PC-9 (cell line): Measurements from ENCODE around the gene EPX. TPM values are rescaled to one million over a fixed set of nuclear protein-coding genes. Genes with fewer than 3 reads are reported as not detected.

ENCODE experiments used
- BruUV-seq: library from RNA; stranded (reverse); fragments of 400-500 nt; replicated peaks from 2 replicates; lab custom pipeline; 2021; lab: Mats Ljungman, UMichigan
- CTCF ChIA-PET: fragments of 300-600 bp; sonication (Branson Sonifier 250); formaldehyde crosslinking; loops from one replicate; lab custom pipeline; 2022; ENCODE audit warnings: antibody characterized with exemption; lab: Charles Lee
- POLR2A ChIA-PET: fragments of 300-600 bp; sonication (Branson Sonifier 250); formaldehyde crosslinking; loops from one replicate; lab custom pipeline; 2022; ENCODE audit warnings: antibody characterized with exemption; ENCODE audit not compliant: unreplicated experiment; lab: Charles Lee
- DNase-seq, 2 experiments: peaks; one replicate each; pipeline versions ENCODE4 v3.0.0 to v3.0.0-alpha.2; 2015 to 2022; ENCODE audit warnings: mixed read lengths in 1 of 2
- H2AFZ ChIP-seq: fragments of 200-600 bp; sonication (generic); 2 replicates; pipeline ENCODE4 v1.8.1; 2017; ENCODE audit warnings: antibody characterized with exemption
- H3F3A ChIP-seq: fragments of 200-600 bp; sonication (generic); 2 replicates; pipeline ENCODE4 v1.8.1; 2017; ENCODE audit warnings: antibody characterized with exemption, mild to moderate bottlenecking, low read depth; ENCODE audit not compliant: insufficient read depth
- H3K27ac ChIP-seq: fragments of 200-600 bp; sonication (generic); 2 replicates; pipeline ENCODE4 v1.6.1; 2016; ENCODE audit warnings: mixed run types
- H3K27me3 ChIP-seq: fragments of 200-600 bp; sonication (generic); 2 replicates; pipeline ENCODE4 v1.6.1; 2016; ENCODE audit warnings: low read depth, mixed run types; ENCODE audit not compliant: insufficient read depth
- H3K36me3 ChIP-seq: fragments of 200-600 bp; sonication (generic); 2 replicates; pipeline ENCODE4 v1.6.1; 2016; ENCODE audit warnings: low read depth, mixed run types
- H3K4me1 ChIP-seq: fragments of 200-600 bp; sonication (generic); replicated peaks from 2 replicates; pipeline ENCODE4 v1.6.1; 2016; ENCODE audit warnings: mixed run types; ENCODE audit not compliant: insufficient read depth
- H3K4me2 ChIP-seq: fragments of 200-600 bp; sonication (generic); 2 replicates; pipeline ENCODE4 v1.6.1; 2017; ENCODE audit warnings: mixed run types
- H3K4me3 ChIP-seq: fragments of 200-600 bp; sonication (generic); 2 replicates; pipeline ENCODE4 v1.6.1; 2016; ENCODE audit warnings: mixed run types
- H3K79me2 ChIP-seq: fragments of 200-600 bp; sonication (generic); 2 replicates; pipeline ENCODE4 v1.6.1; 2017; ENCODE audit warnings: low read depth, mixed run types
- H3K9me2 ChIP-seq: fragments of 200-600 bp; sonication (generic); 2 replicates; pipeline ENCODE4 v1.8.1; 2017; ENCODE audit warnings: mild to moderate bottlenecking; ENCODE audit not compliant: insufficient read depth
- H3K9me3 ChIP-seq: fragments of 200-600 bp; sonication (generic); 2 replicates; pipeline ENCODE4 v1.8.1; 2016; ENCODE audit warnings: low read depth; ENCODE audit not compliant: insufficient read depth
- H4K20me1 ChIP-seq: fragments of 200-600 bp; sonication (generic); 2 replicates; pipeline ENCODE4 v1.8.1; 2017; ENCODE audit not compliant: insufficient read depth
- EZH2 ChIP-seq: fragments of 200-600 bp; sonication (generic); IDR thresholded peaks from 2 replicates; pipeline ENCODE4 v1.8.0; 2017; ENCODE audit warnings: antibody characterized with exemption, low read depth
- intact Hi-C: fragments of 100-400 bp; cut with micrococcal nuclease; formaldehyde crosslinking; loops from one replicate; pipeline ENCODE4 v1.10.0; 2022; ENCODE audit not compliant: unreplicated experiment
- total RNA-seq: library from RNA; stranded (reverse); gene quantifications from 2 replicates; pipeline ENCODE4 v1.2.3, GENCODE V29; 2021
- TF ChIP-seq, protein P1 (sequence below): fragments of 200-600 bp; sonication (generic); conservative IDR thresholded peaks from 2 replicates; pipeline ENCODE4 v1.6.1; 2017; ENCODE audit warnings: mixed run types, antibody characterized with exemption, mild to moderate bottlenecking, moderate library complexity

Gene EPX
- total RNA-seq, 1 experiment from 2014 or later = not detected

- TF ChIP-seq EZH2 = no peak
- TF ChIP-seq, protein P1, sequence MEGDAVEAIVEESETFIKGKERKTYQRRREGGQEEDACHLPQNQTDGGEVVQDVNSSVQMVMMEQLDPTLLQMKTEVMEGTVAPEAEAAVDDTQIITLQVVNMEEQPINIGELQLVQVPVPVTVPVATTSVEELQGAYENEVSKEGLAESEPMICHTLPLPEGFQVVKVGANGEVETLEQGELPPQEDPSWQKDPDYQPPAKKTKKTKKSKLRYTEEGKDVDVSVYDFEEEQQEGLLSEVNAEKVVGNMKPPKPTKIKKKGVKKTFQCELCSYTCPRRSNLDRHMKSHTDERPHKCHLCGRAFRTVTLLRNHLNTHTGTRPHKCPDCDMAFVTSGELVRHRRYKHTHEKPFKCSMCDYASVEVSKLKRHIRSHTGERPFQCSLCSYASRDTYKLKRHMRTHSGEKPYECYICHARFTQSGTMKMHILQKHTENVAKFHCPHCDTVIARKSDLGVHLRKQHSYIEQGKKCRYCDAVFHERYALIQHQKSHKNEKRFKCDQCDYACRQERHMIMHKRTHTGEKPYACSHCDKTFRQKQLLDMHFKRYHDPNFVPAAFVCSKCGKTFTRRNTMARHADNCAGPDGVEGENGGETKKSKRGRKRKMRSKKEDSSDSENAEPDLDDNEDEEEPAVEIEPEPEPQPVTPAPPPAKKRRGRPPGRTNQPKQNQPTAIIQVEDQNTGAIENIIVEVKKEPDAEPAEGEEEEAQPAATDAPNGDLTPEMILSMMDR = no peak
- no peak overlapping the region for H3K4me3 ChIP-seq
- H3K27ac ChIP-seq = no peak overlapping the region
- peaks cover 69% of the 10 kb centered on the region for H3K27me3 ChIP-seq
- ChIA-PET CTCF (no interaction called here), POLR2A (interaction anchor here (0.6 kb wide), 1 partner anchor 141 kb away, joined by 3 read pairs; no protein-coding TSS in a partner anchor)
- no peaks in the 10 kb centered on the region for H3K4me1 ChIP-seq
- H2AFZ ChIP-seq = no peak overlapping the region
- H3K79me2 ChIP-seq = no peaks in the 10 kb centered on the region
- H4K20me1 ChIP-seq = no peaks in the 10 kb centered on the region
- DNase-seq = no peak
- intact Hi-C loops = no loop called here
- no peaks in the 10 kb centered on the region for H3K36me3 ChIP-seq
- no TSS peak for BruUV-seq
- H3K4me2 ChIP-seq = no peak overlapping the region
- H3K9me3 ChIP-seq = no peaks in the 10 kb centered on the region
- H3F3A ChIP-seq = no peaks in the 10 kb centered on the region
- H3K9me2 ChIP-seq = no peaks in the 10 kb centered on the region
These were observed 5.9 kb upstream of the EPX start for GRCh38 chr17:58186591-58186990.

- intact Hi-C loops = no loop called here
These were observed 5.5 kb upstream of the EPX start for GRCh38 chr17:58187063-58187462.

DNA sequence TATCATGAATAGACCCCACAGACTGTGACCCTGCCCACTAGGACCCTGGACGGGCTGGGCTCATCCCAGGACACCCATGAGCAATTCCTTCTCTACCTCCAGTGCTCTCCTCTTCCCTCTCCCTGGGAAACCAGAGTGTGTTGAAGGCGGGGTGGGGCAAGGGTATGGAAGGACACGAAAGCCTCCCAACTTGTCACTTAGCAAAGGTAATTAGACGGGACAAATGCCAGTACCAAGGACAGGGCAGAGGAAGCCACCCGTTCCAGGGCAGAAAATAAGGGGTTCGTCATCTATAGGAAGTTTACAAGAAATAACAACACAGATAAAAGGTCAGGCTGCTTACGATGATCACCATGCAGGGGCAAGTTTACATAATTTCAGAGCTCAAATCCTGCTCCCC lies 4.9 kb upstream of the EPX start:
- peaks cover 74% of the 10 kb centered on the region for H3K27me3 ChIP-seq
- H2AFZ ChIP-seq = no peak overlapping the region
- CTCF ChIA-PET = no interaction called here
- H3K9me3 ChIP-seq = no peaks in the 10 kb centered on the region
- H3K4me1 ChIP-seq = no peaks in the 10 kb centered on the region
- H3K9me2 ChIP-seq = no peaks in the 10 kb centered on the region
- TF ChIP-seq, protein P1 = no peak
- no peak for TF ChIP-seq EZH2
- no peaks in the 10 kb centered on the region for H3F3A ChIP-seq
- no peaks in the 10 kb centered on the region for H4K20me1 ChIP-seq
- no peak overlapping the region for H3K4me3 ChIP-seq
- no peak overlapping the region for H3K4me2 ChIP-seq
- H3K36me3 ChIP-seq = no peaks in the 10 kb centered on the region
- POLR2A ChIA-PET = no interaction called here
- intact Hi-C loops = no loop called here
- no peaks in the 10 kb centered on the region for H3K79me2 ChIP-seq
- no TSS peak for BruUV-seq
- H3K27ac ChIP-seq = no peak overlapping the region
- DNase-seq = peak in 1 of 2 experiments; percentile 19

More at GRCh38 chr17:58187063-58187462, 5.5 kb upstream of the EPX start:
- POLR2A ChIA-PET = no interaction called here
- H2AFZ ChIP-seq = no peak overlapping the region
- no peaks in the 10 kb centered on the region for H3K36me3 ChIP-seq
- H3K27ac ChIP-seq = no peak overlapping the region
- peaks cover 69% of the 10 kb centered on the region for H3K27me3 ChIP-seq
- DNase-seq = no peak
- H3K9me3 ChIP-seq = no peaks in the 10 kb centered on the region
- no peak for TF ChIP-seq EZH2
- TF ChIP-seq, protein P1 = no peak
- no TSS peak for BruUV-seq
- H4K20me1 ChIP-seq = no peaks in the 10 kb centered on the region
- no peaks in the 10 kb centered on the region for H3F3A ChIP-seq
- no peaks in the 10 kb centered on the region for H3K4me1 ChIP-seq
- H3K4me3 ChIP-seq = no peak overlapping the region
- H3K79me2 ChIP-seq = no peaks in the 10 kb centered on the region
- H3K4me2 ChIP-seq = no peak overlapping the region
- H3K9me2 ChIP-seq = no peaks in the 10 kb centered on the region
- CTCF ChIA-PET = no interaction called here
